ENCODE measurements around the gene TNRC6A.

DNA sequence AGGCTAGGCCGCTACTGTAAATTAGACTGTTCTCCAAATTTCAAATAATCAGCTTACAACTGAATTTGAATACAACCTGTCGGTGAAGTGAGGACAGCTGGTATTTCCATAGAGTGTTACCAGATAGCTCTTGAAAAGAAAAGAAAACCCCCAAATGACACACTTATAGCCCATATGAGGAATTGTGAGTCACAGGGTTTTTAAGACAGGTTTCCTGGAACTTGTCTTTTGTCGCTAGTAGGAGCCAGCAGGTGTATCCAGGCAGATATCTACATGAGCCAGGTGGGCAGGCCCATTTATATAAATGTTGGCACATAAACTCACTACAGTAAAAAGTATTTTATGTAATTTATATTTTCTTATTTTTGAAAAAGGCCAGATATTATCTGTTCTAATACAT, 24.0 kb downstream of the TNRC6A start:
- TF ChIP-seq, protein P1, sequence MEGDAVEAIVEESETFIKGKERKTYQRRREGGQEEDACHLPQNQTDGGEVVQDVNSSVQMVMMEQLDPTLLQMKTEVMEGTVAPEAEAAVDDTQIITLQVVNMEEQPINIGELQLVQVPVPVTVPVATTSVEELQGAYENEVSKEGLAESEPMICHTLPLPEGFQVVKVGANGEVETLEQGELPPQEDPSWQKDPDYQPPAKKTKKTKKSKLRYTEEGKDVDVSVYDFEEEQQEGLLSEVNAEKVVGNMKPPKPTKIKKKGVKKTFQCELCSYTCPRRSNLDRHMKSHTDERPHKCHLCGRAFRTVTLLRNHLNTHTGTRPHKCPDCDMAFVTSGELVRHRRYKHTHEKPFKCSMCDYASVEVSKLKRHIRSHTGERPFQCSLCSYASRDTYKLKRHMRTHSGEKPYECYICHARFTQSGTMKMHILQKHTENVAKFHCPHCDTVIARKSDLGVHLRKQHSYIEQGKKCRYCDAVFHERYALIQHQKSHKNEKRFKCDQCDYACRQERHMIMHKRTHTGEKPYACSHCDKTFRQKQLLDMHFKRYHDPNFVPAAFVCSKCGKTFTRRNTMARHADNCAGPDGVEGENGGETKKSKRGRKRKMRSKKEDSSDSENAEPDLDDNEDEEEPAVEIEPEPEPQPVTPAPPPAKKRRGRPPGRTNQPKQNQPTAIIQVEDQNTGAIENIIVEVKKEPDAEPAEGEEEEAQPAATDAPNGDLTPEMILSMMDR (IDR thresholded peaks at IDR 0.05) = no peak
- no peak for TF ChIP-seq POLR2AphosphoS5 (IDR thresholded peaks at IDR 0.05)

Data from breast epithelium (tissue), 3 donors.